ENCODE measurements around the gene FAM229A.

The FAM229A gene

DNA sequence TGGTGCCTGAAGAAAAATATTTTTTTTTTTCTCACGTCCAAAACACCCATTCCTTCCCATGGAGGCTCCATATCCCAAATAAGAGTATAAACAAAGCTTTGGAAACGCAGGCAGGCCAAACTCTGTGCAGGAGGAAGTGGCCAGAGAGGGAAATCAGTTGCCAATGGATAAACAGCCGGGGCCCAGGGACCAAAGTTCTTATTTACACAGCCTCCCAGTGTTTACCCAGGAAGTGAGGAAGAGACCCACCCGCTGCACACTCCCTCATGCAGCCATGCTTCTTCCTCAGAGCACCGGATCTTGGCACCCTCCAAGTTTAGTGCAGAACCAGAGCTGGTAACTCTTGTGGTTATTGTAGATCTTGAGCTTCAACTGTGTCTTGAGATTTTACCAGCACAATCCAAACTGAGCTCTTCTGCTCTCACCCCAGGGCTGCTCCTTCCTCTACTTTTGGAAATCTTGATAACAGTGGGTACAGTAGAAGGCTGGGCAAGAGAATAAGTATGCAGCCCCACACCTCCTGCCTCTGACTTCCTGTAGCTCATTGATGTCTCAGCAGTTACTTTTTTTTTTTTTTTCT is 40.5 kb downstream of the FAM229A start:
- peak; percentile 14 for DNase-seq

- no peak for DNase-seq
Measured at GRCh38 chr1:32318127-32318869, 44.0 kb downstream of the FAM229A start.

GRCh38 chr1:32316903-32317277 is 45.4 kb downstream of the FAM229A start:
- no peak for DNase-seq

- DNase-seq: no peak
Measured at GRCh38 chr1:32311709-32312393, 50.4 kb downstream of the FAM229A start.
